Pancreas (tissue), 10 donors: ENCODE data around the gene CEBPG. TPM values are rescaled to one million over a fixed set of nuclear protein-coding genes. Genes with fewer than 3 reads are reported as not detected.

Source experiments
- ATAC-seq, 4 donors: fragments of 200-7000 bp; cut with Tn5 transposase; one replicate each; pipeline versions ENCODE4 v1.8.0 to v1.9.1; 2020; ENCODE audit warnings: mild to moderate bottlenecking in 4 of 4, moderate library complexity in 4 of 4
- DNase-seq, 6 donors: peaks; one replicate each; pipeline ENCODE4 v3.0.0-alpha.2; 2020
- FAIRE-seq: peaks from 2 replicates; lab custom pipeline; 2012; peaks lifted over from hg19 to GRCh38; lab: Jason Lieb, UNC
- H3K27ac ChIP-seq, 4 donors: fragments of 200-600 bp; sonication (generic); 1 replicate in 3 of 4; 2 replicates in 1 of 4; pipeline versions ENCODE4 v1.5.0 to v1.8.0; 2020
- H3K27me3 ChIP-seq, 4 donors: fragments of 200-600 bp; one replicate each; pipeline ENCODE4 v1.8.0; 2021
- H3K36me3 ChIP-seq, 3 donors: fragments of 200-600 bp; sonication (generic) in 1 of 3; one replicate each; pipeline versions ENCODE4 v1.5.0 to v1.8.0; 2020 to 2021
- H3K4me1 ChIP-seq, 3 donors: fragments of 200-600 bp; one replicate each; pipeline ENCODE4 v1.8.0; 2021
- H3K4me3 ChIP-seq, 4 donors: fragments of 200-600 bp; sonication (generic) in 2 of 4; one replicate each; pipeline versions ENCODE4 v1.5.0 to v1.8.0; 2020 to 2021
- H3K9me3 ChIP-seq, 4 donors: fragments of 200-600 bp; one replicate each; pipeline ENCODE4 v1.8.0; 2021
- CTCF ChIP-seq, 4 donors: fragments of 200-600 bp; sonication (generic) in 3 of 4; IDR thresholded peaks; one replicate each; pipeline versions ENCODE4 v1.5.0 to v1.8.0; 2021; ENCODE audit warnings: antibody characterized with exemption in 4 of 4
- whole genome bisulfite sequencing, 2 donors: extraction: QIAGEN DNeasy Blood & Tissue Kit; methylation state at CpG; one replicate each; pipeline ENCODE4 v1.1.7; 2013; 5-methylcytosine and 5-hydroxymethylcytosine counted together
- intact Hi-C, 3 donors: fragments of 100-400 bp; cut with DNase I; formaldehyde crosslinking; loops; one replicate each; pipeline versions ENCODE4 v1.11.1 to v1.14.2; 2022
- polyA plus RNA-seq, 2 donors: library from polyadenylated mRNA; stranded (reverse); fragments of 200-250 nt; gene quantifications; one replicate each; pipeline ENCODE4 v1.2.3, GENCODE V29; 2013
- total RNA-seq, 6 donors: library from RNA; stranded (reverse); fragmentation: NEBNext Ultra II Directional in 4 of 6; extraction: Animal tissue kit (Norgen Biotek cat#: 25700) in 4 of 6; gene quantifications; one replicate each; pipeline versions ENCODE4 v1.2.1 to v1.2.4, GENCODE V29; 2021 to 2023
- donor health status: healthy with polysubstance abuse.
- donor health status: DM: no; HTN: no; CAD: no; lungs with moderate emphysema.
- donor health status: DM: no; HTN: no; CAD: no.
- donor health status: control.
- donor health status: control.
- donor health status: Bipolar disorder and iron deficiency.
- donor health status: DM: yes; HTN: yes; CAD: no.
- donor health status: DM: no; HTN: no; CAD: no.
- donor health status: DM: no; HTN: no; CAD: no.
- donor health status: DM: yes; HTN: yes; CAD: no.

CEBPG gene
- total and polyA plus RNA-seq, 8 donors, result 6.2 to 34.5 (median 9.4) TPM

- intact Hi-C loops, result loop anchor here in 1 of 3 donors (10.0 kb wide), 1 partner anchor 155 kb away; no protein-coding TSS in a partner anchor
- Histone ChIP-seq H3K4me1 (peaks cover 7 to 11% (median 8%) of the 10 kb centered on the region in 3 donors), H3K4me3 (no peak overlapping the region), H3K27ac (no peak overlapping the region), H3K9me3 (no peaks in the 10 kb centered on the region), H3K27me3 (no peaks in the 10 kb centered on the region), H3K36me3 (no peaks in the 10 kb centered on the region)
- ATAC-seq (no peak), FAIRE-seq (no peak), DNase-seq (peak in 2 of 6 donors; percentile 45 to 55)
- TF ChIP-seq CTCF (IDR thresholded peaks at IDR 0.05), result no peak
- 82 to 85% methylated on average over 22 of the region's 22 CpGs for WGBS, 2 donors
Observed at GRCh38 chr19:33399745-33400681, 26.5 kb downstream of the CEBPG start.

GRCh38 chr19:33400856-33401682 lies 27.6 kb downstream of the CEBPG start:
- 82 to 89% methylated on average over 23 to 24 of the region's 24 CpGs for WGBS, 2 donors

DNA sequence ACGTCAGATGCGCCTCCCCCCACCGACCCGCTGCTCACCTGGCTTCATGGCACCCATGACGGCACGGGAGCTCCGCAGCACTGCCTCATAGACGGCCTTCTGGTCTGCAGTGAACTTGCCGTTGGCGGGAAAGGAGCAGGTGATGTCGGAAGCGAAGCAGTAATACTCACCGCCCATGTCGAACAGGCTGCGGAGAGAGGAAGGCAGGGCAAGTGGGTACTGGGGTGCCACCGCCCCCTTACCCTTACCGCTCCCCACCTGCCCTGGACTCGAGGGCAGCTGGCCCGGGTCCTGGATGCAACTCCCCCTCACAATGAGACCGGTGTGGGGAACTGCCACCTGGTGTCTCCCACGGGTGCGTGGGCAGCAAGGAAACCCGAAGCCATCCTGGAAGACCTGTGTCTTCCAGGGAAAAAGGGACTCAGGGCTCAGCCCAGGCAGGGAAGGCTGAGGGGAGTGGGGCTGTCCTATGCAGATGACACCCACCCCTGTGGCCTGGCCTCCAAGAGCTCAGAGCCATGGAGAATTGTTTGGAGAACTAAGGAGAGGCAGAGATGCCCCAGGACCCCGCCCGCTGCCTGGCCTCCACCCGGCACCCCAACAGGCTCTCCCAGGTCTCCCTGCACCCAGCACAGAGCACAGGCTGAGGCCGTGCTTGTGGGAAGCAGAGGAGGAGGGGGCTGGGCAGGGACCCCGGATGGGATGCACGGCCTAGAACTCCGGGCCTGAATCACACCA lies 28.3 kb downstream of the CEBPG start:
- intact Hi-C loops, result loop anchor here in 1 of 3 donors (10.0 kb wide), 1 partner anchor 157 kb away; no protein-coding TSS in a partner anchor
- 73 to 76% methylated on average over 30 of the region's 30 CpGs for WGBS, 2 donors
- no peaks in the 10 kb centered on the region for H3K9me3 ChIP-seq
- H3K36me3 ChIP-seq, result no peaks in the 10 kb centered on the region
- peak in 3 of 6 donors; percentile 21 to 62 (median 51) for DNase-seq
- no peaks in the 10 kb centered on the region for H3K27me3 ChIP-seq
- FAIRE-seq, result no peak
- no peak overlapping the region for H3K27ac ChIP-seq
- no peak for ATAC-seq
- H3K4me1 ChIP-seq, result peaks cover 7 to 11% (median 8%) of the 10 kb centered on the region in 3 donors
- TF ChIP-seq CTCF (IDR thresholded peaks at IDR 0.05), result no peak
- no peak overlapping the region for H3K4me3 ChIP-seq

More at GRCh38 chr19:33400856-33401682, 27.6 kb downstream of the CEBPG start:
- FAIRE-seq, result no peak
- peak in 3 of 6 donors; percentile 28 to 69 (median 51) for DNase-seq
- Histone ChIP-seq H3K27me3 (no peaks in the 10 kb centered on the region), H3K9me3 (no peaks in the 10 kb centered on the region), H3K4me1 (peaks cover 7 to 11% (median 8%) of the 10 kb centered on the region in 3 donors), H3K36me3 (no peaks in the 10 kb centered on the region), H3K27ac (no peak overlapping the region), H3K4me3 (no peak overlapping the region)
- no peak for TF ChIP-seq CTCF (IDR thresholded peaks at IDR 0.05)
- intact Hi-C loops, result loop anchor here in 1 of 3 donors (10.0 kb wide), 1 partner anchor 156 kb away; no protein-coding TSS in a partner anchor
- no peak for ATAC-seq

GRCh38 chr19:33402421-33403220 lies 29.1 kb downstream of the CEBPG start:
- Histone ChIP-seq H3K4me1 (peaks cover 7 to 11% (median 8%) of the 10 kb centered on the region in 3 donors), H3K27ac (no peak overlapping the region), H3K36me3 (no peaks in the 10 kb centered on the region), H3K4me3 (no peak overlapping the region), H3K27me3 (no peaks in the 10 kb centered on the region), H3K9me3 (no peaks in the 10 kb centered on the region)
- intact Hi-C loops, result loop anchor here in 1 of 3 donors (10.0 kb wide), 1 partner anchor 158 kb away; no protein-coding TSS in a partner anchor
- DNase-seq (peak in 3 of 6 donors; percentile 39 to 66 (median 58)), ATAC-seq (no peak), FAIRE-seq (no peak)
- WGBS, 2 donors, result 86 to 95% methylated on average over 17 to 18 of the region's 18 CpGs
- TF ChIP-seq CTCF (IDR thresholded peaks at IDR 0.05), result no peak
